IMR-90 (cell line): ENCODE measurements around the gene CTPS1.

ENCODE experiments used
- POLR2A ChIP-seq: IDR thresholded peaks from 2 replicates; pipeline ENCODE4 v1.6.1; 2012; ENCODE audit warnings: mild to moderate bottlenecking, low read depth, low read length
- SMC3 ChIP-seq: fragments of 150-350 bp; IDR thresholded peaks from 2 replicates; pipeline ENCODE4 v1.6.1; 2016; ENCODE audit warnings: low read depth, mild to moderate bottlenecking, antibody characterized with exemption, low read length, moderate library complexity
- TF ChIP-seq, protein P1 (sequence below): conservative IDR thresholded peaks from 2 replicates; pipeline ENCODE4 v1.5.1; 2012; ENCODE audit warnings: mild to moderate bottlenecking, low read depth, low read length, improper control_type of control experiment

DNA sequence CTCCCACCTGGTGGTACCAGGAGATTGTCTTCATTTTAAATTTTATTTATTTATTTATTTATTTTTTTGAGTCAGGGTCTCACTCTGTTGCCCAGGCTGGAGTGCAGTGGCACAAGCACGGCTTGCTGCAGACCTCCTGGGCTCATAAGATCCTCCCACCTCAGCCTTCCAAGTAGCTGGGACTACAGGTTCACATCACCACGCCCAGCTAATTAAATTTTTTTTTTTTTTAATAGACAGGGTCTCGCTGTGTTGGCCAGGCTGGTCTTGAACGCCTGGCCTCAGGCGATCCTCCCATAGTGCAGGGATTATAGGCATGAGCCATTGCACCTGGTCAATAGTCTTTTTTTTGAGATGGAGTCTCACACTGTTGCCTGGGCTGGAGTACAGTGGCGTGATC, 33.5 kb downstream of the CTPS1 start:
- no peak for TF ChIP-seq POLR2A
- TF ChIP-seq, protein P1, sequence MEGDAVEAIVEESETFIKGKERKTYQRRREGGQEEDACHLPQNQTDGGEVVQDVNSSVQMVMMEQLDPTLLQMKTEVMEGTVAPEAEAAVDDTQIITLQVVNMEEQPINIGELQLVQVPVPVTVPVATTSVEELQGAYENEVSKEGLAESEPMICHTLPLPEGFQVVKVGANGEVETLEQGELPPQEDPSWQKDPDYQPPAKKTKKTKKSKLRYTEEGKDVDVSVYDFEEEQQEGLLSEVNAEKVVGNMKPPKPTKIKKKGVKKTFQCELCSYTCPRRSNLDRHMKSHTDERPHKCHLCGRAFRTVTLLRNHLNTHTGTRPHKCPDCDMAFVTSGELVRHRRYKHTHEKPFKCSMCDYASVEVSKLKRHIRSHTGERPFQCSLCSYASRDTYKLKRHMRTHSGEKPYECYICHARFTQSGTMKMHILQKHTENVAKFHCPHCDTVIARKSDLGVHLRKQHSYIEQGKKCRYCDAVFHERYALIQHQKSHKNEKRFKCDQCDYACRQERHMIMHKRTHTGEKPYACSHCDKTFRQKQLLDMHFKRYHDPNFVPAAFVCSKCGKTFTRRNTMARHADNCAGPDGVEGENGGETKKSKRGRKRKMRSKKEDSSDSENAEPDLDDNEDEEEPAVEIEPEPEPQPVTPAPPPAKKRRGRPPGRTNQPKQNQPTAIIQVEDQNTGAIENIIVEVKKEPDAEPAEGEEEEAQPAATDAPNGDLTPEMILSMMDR: no peak
- TF ChIP-seq SMC3: no peak
